BJ (cell line): ENCODE results near the gene ESYT3. TPM values are rescaled to one million over a fixed set of nuclear protein-coding genes. Genes with fewer than 3 reads are reported as not detected.

Source experiments
- CTCF ChIA-PET: fragments of 350-600 bp; formaldehyde crosslinking; extraction: SDS; loops from one replicate; lab custom pipeline; 2021; ENCODE audit warnings: antibody characterized with exemption, inconsistent platforms; lab: Yijun Ruan, JAX
- POLR2A ChIA-PET: fragments of 300-600 bp; sonication (Branson Sonifier 250); formaldehyde crosslinking; extraction: SDS; loops from one replicate; lab custom pipeline; 2021; ENCODE audit warnings: antibody characterized with exemption; lab: Charles Lee
- DNase-seq: peaks from one replicate; pipeline ENCODE4 v3.0.0-alpha.2; 2011; ENCODE audit warnings: low read depth
- H3K27me3 ChIP-seq: 2 replicates; pipeline ENCODE4 v1.6.0; 2011; ENCODE audit warnings: low read length; ENCODE audit not compliant: control insufficient read depth, insufficient read depth
- H3K36me3 ChIP-seq: 2 replicates; pipeline ENCODE4 v1.5.1; 2011; ENCODE audit warnings: low read length; ENCODE audit not compliant: control insufficient read depth, insufficient read depth
- H3K4me3 ChIP-seq: 2 replicates; pipeline ENCODE4 v1.5.1; 2011; ENCODE audit warnings: low read depth, mild to moderate bottlenecking, control low read depth, low read length
- CTCF ChIP-seq: IDR thresholded peaks from 2 replicates; pipeline ENCODE4 v1.5.1; 2011; ENCODE audit warnings: low read depth, mild to moderate bottlenecking, control low read depth, inconsistent platforms, low read length, moderate library complexity; ENCODE audit not compliant: insufficient read depth
- polyA plus RNA-seq: library from polyadenylated mRNA; depleted of rRNA; stranded (reverse); fragments of >200 nt; gene quantifications from 2 replicates; pipeline ENCODE4 v1.2.3, GENCODE V29; 2011

Gene ESYT3
- polyA plus RNA-seq, 1 experiment, result 0.09 TPM

GRCh38 chr3:138441256-138441655 lies 6.8 kb downstream of the ESYT3 start:
- ChIA-PET CTCF (no interaction called here), POLR2A (no interaction called here)
- H3K27me3 ChIP-seq, result peaks cover 5% of the 10 kb centered on the region; the same call in 1 of the 2 replicates
- DNase-seq, result no peak
- no peaks in the 10 kb centered on the region for H3K36me3 ChIP-seq
- no peak for TF ChIP-seq CTCF
- H3K4me3 ChIP-seq, result no peak overlapping the region

- no peak for DNase-seq
- H3K36me3 ChIP-seq, result no peaks in the 10 kb centered on the region
- H3K27me3 ChIP-seq, result peaks cover 5% of the 10 kb centered on the region; the same call in 1 of the 2 replicates
- no peak for TF ChIP-seq CTCF
- no peak overlapping the region for H3K4me3 ChIP-seq
- POLR2A ChIA-PET, result no interaction called here
- CTCF ChIA-PET, result no interaction called here
Measured at GRCh38 chr3:138441742-138442141, 7.3 kb downstream of the ESYT3 start.

GRCh38 chr3:138442433-138442832 lies 8.0 kb downstream of the ESYT3 start:
- Histone ChIP-seq H3K36me3 (no peaks in the 10 kb centered on the region), H3K27me3 (peaks cover 1% of the 10 kb centered on the region; the same call in 1 of the 2 replicates), H3K4me3 (no peak overlapping the region)
- POLR2A ChIA-PET, result no interaction called here
- CTCF ChIA-PET, result interaction anchor here (0.7 kb wide), 1 partner anchor 25 kb away, joined by 3 read pairs; no protein-coding TSS in a partner anchor
- DNase-seq, result no peak
- TF ChIP-seq CTCF, result no peak

- no peaks in the 10 kb centered on the region for H3K36me3 ChIP-seq
- CTCF ChIA-PET, result interaction anchor here (0.7 to 1.1 kb wide), 3 partner anchors 25 to 36 kb away, joined by 3 to 4 read pairs (median 3); no protein-coding TSS in a partner anchor
- peaks cover 1% of the 10 kb centered on the region; the same call in 1 of the 2 replicates for H3K27me3 ChIP-seq
- H3K4me3 ChIP-seq, result no peak overlapping the region
- DNase-seq, result no peak
- no peak for TF ChIP-seq CTCF
- POLR2A ChIA-PET, result no interaction called here
Measured at GRCh38 chr3:138443091-138443490, 8.7 kb downstream of the ESYT3 start.

- no peak for TF ChIP-seq CTCF
- H3K4me3 ChIP-seq, result no peak overlapping the region
- no peaks in the 10 kb centered on the region for H3K36me3 ChIP-seq
- CTCF ChIA-PET, result interaction anchor here (0.9 to 1.1 kb wide), 2 partner anchors 26 to 36 kb away, joined by 3 to 4 read pairs; no protein-coding TSS in a partner anchor
- POLR2A ChIA-PET, result no interaction called here
- no peaks in the 10 kb centered on the region for H3K27me3 ChIP-seq
- no peak for DNase-seq
Measured at GRCh38 chr3:138443521-138444503, 9.4 kb downstream of the ESYT3 start.
